HEK293T (cell line): ENCODE data around the gene KRT38.

Experiments
- ELF4 ChIP-seq: fragments of 450-650 bp; IDR thresholded peaks from 2 replicates; pipeline ENCODE4 v1.6.1; 2017; ENCODE audit warnings: antibody characterized with exemption
- SP1 ChIP-seq: fragments of 450-650 bp; IDR thresholded peaks from 2 replicates; pipeline ENCODE4 v1.6.1; 2017
- ZNF384 ChIP-seq: fragments of 450-650 bp; IDR thresholded peaks from 2 replicates; pipeline ENCODE4 v1.6.1; 2016

- TF ChIP-seq ZNF384 (no peak), ELF4 (no peak), SP1 (no peak)
These were observed 23.9 kb upstream of the KRT38 start for GRCh38 chr17:41464682-41465081.
